Measurements from ENCODE around the gene BCKDHB.

BCKDHB gene

DNA sequence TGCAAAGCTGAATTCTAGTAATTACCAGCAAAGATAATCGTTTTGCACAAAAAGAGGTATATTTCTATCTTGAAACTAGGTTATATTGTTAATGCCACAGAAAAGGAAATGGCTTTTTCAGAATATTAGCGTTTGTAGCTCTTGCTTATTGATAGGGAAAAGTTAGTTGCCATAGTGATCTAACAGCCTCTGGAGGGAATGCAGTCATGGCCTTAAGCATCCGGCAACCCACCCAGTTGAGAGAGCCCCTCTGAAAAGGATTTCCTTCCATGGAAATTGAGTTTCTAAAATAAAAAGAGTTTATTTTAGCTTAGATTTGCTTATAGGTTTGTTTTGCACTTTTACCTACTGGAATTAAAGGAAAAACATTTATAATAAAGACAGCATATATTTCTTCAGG, 224.5 kb downstream of the BCKDHB start:
- Histone ChIP-seq H3K36me3 (ENCODE audit: control insufficient read depth, insufficient read depth, low read length) (no peaks in the 10 kb centered on the region), H3K27me3 (replicated peaks; ENCODE audit: control insufficient read depth, insufficient read depth, low read length) (no peaks in the 10 kb centered on the region), H3K4me3 (replicated peaks; ENCODE audit: low read depth, low read length) (no peak overlapping the region)
- DNase-seq (ENCODE audit: extremely low read depth, insufficient read length) = no peak
- TF ChIP-seq, protein P1, sequence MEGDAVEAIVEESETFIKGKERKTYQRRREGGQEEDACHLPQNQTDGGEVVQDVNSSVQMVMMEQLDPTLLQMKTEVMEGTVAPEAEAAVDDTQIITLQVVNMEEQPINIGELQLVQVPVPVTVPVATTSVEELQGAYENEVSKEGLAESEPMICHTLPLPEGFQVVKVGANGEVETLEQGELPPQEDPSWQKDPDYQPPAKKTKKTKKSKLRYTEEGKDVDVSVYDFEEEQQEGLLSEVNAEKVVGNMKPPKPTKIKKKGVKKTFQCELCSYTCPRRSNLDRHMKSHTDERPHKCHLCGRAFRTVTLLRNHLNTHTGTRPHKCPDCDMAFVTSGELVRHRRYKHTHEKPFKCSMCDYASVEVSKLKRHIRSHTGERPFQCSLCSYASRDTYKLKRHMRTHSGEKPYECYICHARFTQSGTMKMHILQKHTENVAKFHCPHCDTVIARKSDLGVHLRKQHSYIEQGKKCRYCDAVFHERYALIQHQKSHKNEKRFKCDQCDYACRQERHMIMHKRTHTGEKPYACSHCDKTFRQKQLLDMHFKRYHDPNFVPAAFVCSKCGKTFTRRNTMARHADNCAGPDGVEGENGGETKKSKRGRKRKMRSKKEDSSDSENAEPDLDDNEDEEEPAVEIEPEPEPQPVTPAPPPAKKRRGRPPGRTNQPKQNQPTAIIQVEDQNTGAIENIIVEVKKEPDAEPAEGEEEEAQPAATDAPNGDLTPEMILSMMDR (IDR thresholded peaks at IDR 0.05; ENCODE audit: insufficient read depth, low read length, poor library complexity, severe bottlenecking) = no peak

DNA sequence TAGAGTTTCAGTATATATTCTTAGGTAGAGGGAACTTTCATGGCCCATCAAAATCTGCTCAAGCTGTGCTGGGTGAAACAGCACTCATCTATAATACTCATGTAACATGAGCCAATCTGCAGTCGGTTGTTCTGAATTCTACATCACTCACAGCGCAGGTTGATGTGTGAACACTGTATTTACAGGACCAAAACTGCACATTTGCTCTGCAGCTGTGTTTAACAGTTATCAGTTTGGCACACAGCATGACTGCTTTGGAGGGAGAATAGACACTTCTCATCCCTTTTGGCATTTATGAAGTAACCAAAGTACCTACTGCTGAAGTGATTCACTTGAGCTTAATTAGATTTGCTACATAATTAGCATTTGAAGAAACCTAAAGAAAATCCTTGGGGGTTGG, 225.1 kb downstream of the BCKDHB start:
- DNase-seq (ENCODE audit: extremely low read depth, insufficient read length) = no peak
- Histone ChIP-seq H3K4me3 (replicated peaks; ENCODE audit: low read depth, low read length) (no peak overlapping the region), H3K36me3 (ENCODE audit: control insufficient read depth, insufficient read depth, low read length) (no peaks in the 10 kb centered on the region), H3K27me3 (replicated peaks; ENCODE audit: control insufficient read depth, insufficient read depth, low read length) (no peaks in the 10 kb centered on the region)
- TF ChIP-seq, protein P1 (IDR thresholded peaks at IDR 0.05; ENCODE audit: insufficient read depth, low read length, poor library complexity, severe bottlenecking) = no peak

DNA sequence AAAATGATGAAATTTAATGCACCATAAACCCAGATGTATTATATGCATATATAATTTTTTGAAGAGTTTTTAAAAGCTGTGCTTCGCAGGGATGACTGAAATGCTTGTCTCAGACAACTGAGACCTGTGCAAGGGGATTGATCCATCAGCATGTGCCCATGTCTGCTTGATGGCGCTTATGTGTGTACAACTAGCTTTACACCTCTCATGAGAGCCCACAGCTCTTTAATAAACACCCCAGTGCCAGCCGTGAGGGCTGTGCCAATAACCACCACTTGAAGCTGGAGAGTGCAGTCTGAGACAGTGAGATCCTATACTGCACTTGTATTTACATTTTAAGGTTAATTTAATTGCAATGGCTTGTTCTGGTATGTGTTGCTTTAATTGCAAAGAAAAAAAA, 225.5 kb downstream of the BCKDHB start:
- DNase-seq (ENCODE audit: extremely low read depth, insufficient read length) = no peak
- TF ChIP-seq, protein P1 (IDR thresholded peaks at IDR 0.05; ENCODE audit: insufficient read depth, low read length, poor library complexity, severe bottlenecking) = no peak
- H3K4me3 ChIP-seq (replicated peaks; ENCODE audit: low read depth, low read length) = no peak overlapping the region
- H3K36me3 ChIP-seq (ENCODE audit: control insufficient read depth, insufficient read depth, low read length) = no peaks in the 10 kb centered on the region
- no peaks in the 10 kb centered on the region for H3K27me3 ChIP-seq (replicated peaks; ENCODE audit: control insufficient read depth, insufficient read depth, low read length)

DNA sequence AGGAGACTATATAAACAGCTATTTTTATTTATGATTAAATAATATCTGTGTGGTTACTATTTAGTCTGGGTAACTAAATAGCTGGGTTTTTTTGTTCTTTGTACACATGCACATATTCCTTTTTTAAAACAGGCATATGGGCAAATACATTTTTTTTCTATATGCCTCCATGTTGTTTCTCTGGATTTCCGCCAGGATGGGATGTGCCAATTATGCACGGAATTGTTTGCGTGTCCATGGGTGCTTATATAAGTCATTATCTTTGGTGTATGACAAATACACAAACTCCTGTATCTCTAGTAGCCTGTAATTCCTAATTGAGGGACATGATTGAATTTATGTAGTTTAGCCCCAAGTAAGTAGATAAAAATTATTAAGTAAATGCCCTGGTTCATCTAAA, 226.9 kb downstream of the BCKDHB start:
- Histone ChIP-seq H3K4me3 (replicated peaks; ENCODE audit: low read depth, low read length) (no peak overlapping the region), H3K27me3 (replicated peaks; ENCODE audit: control insufficient read depth, insufficient read depth, low read length) (no peaks in the 10 kb centered on the region), H3K36me3 (ENCODE audit: control insufficient read depth, insufficient read depth, low read length) (no peaks in the 10 kb centered on the region)
- TF ChIP-seq, protein P1 (IDR thresholded peaks at IDR 0.05; ENCODE audit: insufficient read depth, low read length, poor library complexity, severe bottlenecking) = no peak
- no peak for DNase-seq (ENCODE audit: extremely low read depth, insufficient read length)

DNA sequence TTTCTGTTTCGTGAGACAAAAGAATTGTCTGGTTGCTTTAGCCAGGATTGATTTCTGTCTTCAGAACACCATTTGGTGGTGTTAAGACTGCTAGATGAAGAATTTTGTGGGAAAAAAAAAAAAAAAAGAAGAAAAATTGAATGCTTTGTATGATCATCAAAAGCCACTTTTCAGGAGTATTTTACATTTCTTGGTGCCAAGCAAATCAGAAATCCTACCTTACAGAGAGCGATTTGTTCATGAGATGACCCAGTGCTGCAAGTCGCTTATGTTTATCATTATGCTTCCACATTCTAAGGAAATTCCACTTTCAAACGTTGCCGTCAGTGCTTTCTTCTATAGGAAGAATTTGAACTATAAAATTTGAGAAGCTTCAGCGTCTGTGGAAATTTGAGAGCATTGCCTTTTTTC, 228.7 kb downstream of the BCKDHB start:
- no peaks in the 10 kb centered on the region for H3K27me3 ChIP-seq (replicated peaks; ENCODE audit: control insufficient read depth, insufficient read depth, low read length)
- H3K36me3 ChIP-seq (ENCODE audit: control insufficient read depth, insufficient read depth, low read length) = no peaks in the 10 kb centered on the region
- H3K4me3 ChIP-seq (replicated peaks; ENCODE audit: low read depth, low read length) = no peak overlapping the region
- TF ChIP-seq, protein P1 (IDR thresholded peaks at IDR 0.05; ENCODE audit: insufficient read depth, low read length, poor library complexity, severe bottlenecking) = no peak
- DNase-seq (ENCODE audit: extremely low read depth, insufficient read length) = no peak

DNA sequence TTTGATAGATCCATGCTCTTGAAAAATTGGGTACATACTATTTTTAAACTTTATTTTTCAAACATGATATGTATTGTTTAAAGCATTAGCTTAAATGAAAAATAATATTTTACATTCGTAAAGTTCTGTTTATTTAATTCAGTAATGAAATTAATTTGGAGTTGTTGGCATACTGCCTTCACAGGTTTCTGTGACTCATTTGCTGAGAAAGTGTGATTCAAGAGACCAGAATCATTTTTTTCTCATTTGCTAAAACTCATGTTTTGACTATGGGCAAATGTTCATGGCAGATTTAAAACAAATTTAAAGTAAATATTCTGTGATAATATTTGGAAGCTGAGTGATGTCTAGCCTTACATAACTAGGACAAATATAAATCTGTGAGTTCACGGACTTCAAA, 230.4 kb downstream of the BCKDHB start:
- Histone ChIP-seq H3K36me3 (ENCODE audit: control insufficient read depth, insufficient read depth, low read length) (no peaks in the 10 kb centered on the region), H3K27me3 (replicated peaks; ENCODE audit: control insufficient read depth, insufficient read depth, low read length) (no peaks in the 10 kb centered on the region), H3K4me3 (replicated peaks; ENCODE audit: low read depth, low read length) (no peak overlapping the region)
- no peak for DNase-seq (ENCODE audit: extremely low read depth, insufficient read length)
- TF ChIP-seq, protein P1 (IDR thresholded peaks at IDR 0.05; ENCODE audit: insufficient read depth, low read length, poor library complexity, severe bottlenecking) = no peak

Measured in GM06990 (cell line).